ENCODE data around the gene SGMS1.

SGMS1 gene

GRCh38 chr10:50542871-50543270 is 80.9 kb downstream of the SGMS1 start:
- no peak overlapping the region for H3K4me3 ChIP-seq (replicated peaks in 1 of 2; ENCODE audit: low read depth in 2 of 2, low read length in 2 of 2)
- DNase-seq (ENCODE audit: low read depth in 2 of 2), result no peak
- TF ChIP-seq CTCF (IDR thresholded peaks at IDR 0.05; ENCODE audit: low read depth, low read length), result no peak

DNA sequence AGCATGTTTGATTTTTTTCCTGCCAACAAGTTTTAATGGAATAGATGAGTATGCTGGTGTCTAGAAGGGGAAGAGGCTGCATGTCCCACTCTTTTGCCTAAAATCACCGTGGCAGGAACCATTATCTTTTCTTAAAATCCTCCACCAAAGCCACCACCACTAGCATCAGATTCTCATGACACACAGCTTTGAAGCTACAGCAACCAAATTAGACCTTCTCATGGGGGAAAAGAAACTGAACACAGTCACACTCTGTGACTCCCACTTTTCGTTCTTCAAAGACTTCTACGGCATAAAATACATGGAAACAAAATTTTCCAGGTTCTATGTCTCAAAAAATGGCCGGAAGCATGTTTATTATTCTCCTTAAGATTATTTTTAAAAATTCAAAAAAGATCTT is 81.8 kb downstream of the SGMS1 start:
- DNase-seq (ENCODE audit: low read depth in 2 of 2), result no peak
- no peak for TF ChIP-seq CTCF (IDR thresholded peaks at IDR 0.05; ENCODE audit: low read depth, low read length)
- H3K4me3 ChIP-seq (replicated peaks in 1 of 2; ENCODE audit: low read depth in 2 of 2, low read length in 2 of 2), result no peak overlapping the region

- TF ChIP-seq CTCF (IDR thresholded peaks at IDR 0.05; ENCODE audit: low read depth, low read length), result no peak
- no peak for DNase-seq (ENCODE audit: low read depth in 2 of 2)
- no peak overlapping the region for H3K4me3 ChIP-seq (replicated peaks in 1 of 2; ENCODE audit: low read depth in 2 of 2, low read length in 2 of 2)
Measured at GRCh38 chr10:50541317-50541716, 82.4 kb downstream of the SGMS1 start.

DNA sequence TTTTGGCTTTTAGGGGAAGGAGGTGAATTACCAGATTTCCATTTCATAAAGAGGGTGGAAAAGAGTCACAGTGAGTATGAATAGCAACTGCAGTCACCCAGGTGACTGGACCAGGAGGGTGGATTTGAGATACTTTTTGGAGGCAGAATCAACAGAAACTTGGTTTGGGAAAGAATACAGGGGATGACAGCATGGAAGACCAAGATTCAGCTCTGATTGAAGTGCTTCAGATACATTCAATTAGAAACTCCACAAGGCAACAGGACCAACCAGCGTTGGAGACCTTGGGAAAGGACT is 83.0 kb downstream of the SGMS1 start:
- no peak overlapping the region for H3K4me3 ChIP-seq (replicated peaks in 1 of 2; ENCODE audit: low read depth in 2 of 2, low read length in 2 of 2)
- no peak for DNase-seq (ENCODE audit: low read depth in 2 of 2)
- TF ChIP-seq CTCF (IDR thresholded peaks at IDR 0.05; ENCODE audit: low read depth, low read length), result no peak

- H3K4me3 ChIP-seq (replicated peaks in 1 of 2; ENCODE audit: low read depth in 2 of 2, low read length in 2 of 2), result no peak overlapping the region
- no peak for TF ChIP-seq CTCF (IDR thresholded peaks at IDR 0.05; ENCODE audit: low read depth, low read length)
- DNase-seq (ENCODE audit: low read depth in 2 of 2), result peak in 1 of 2 donors; percentile 50
Measured at GRCh38 chr10:50540069-50540825, 83.5 kb downstream of the SGMS1 start.

- no peak for TF ChIP-seq CTCF (IDR thresholded peaks at IDR 0.05; ENCODE audit: low read depth, low read length)
- peak in 1 of 2 donors; percentile 55 for DNase-seq (ENCODE audit: low read depth in 2 of 2)
- H3K4me3 ChIP-seq (replicated peaks in 1 of 2; ENCODE audit: low read depth in 2 of 2, low read length in 2 of 2), result no peak overlapping the region
Measured at GRCh38 chr10:50538555-50539398, 85.0 kb downstream of the SGMS1 start.
